GM23338 (cell line): ENCODE results near the gene TTC39A. TPM values are rescaled to one million over a fixed set of nuclear protein-coding genes. Genes with fewer than 3 reads are reported as not detected.

Experiments used
- ATAC-seq: fragments of 200-7000 bp; cut with Tn5 transposase; 3 replicates; pipeline ENCODE4 v1.9.1; 2020
- DNase-seq: peaks from one replicate; pipeline ENCODE4 v3.0.0-alpha.2; 2015; ENCODE audit warnings: low spot score
- H2AFZ ChIP-seq: fragments of 200-600 bp; sonication (generic); 2 replicates; pipeline ENCODE4 v1.8.0; 2016; ENCODE audit warnings: antibody characterized with exemption, mild to moderate bottlenecking, moderate library complexity
- H3F3A ChIP-seq: fragments of 200-600 bp; sonication (generic); replicated peaks from 2 replicates; pipeline ENCODE4 v1.8.0; 2017; ENCODE audit warnings: antibody characterized with exemption, mixed run types, low read depth
- H3K27ac ChIP-seq: fragments of 200-600 bp; sonication (generic); 2 replicates; pipeline ENCODE4 v1.6.1; 2016; ENCODE audit warnings: low read depth
- H3K27me3 ChIP-seq: fragments of 200-600 bp; sonication (generic); 2 replicates; pipeline ENCODE4 v1.8.0; 2016; ENCODE audit warnings: mild to moderate bottlenecking, mixed run types, moderate library complexity; ENCODE audit not compliant: insufficient read depth
- H3K36me3 ChIP-seq: fragments of 200-600 bp; sonication (generic); 2 replicates; pipeline ENCODE4 v1.8.0; 2016; ENCODE audit warnings: mild to moderate bottlenecking; ENCODE audit not compliant: insufficient read depth
- H3K4me1 ChIP-seq: fragments of 200-600 bp; sonication (generic); 2 replicates; pipeline ENCODE4 v1.8.0; 2016; ENCODE audit warnings: mild to moderate bottlenecking, moderate library complexity; ENCODE audit not compliant: insufficient read depth
- H3K4me2 ChIP-seq: fragments of 200-600 bp; sonication (generic); 2 replicates; pipeline ENCODE4 v1.7.1; 2017; ENCODE audit warnings: mixed run types
- H3K4me3 ChIP-seq: fragments of 200-600 bp; sonication (generic); 2 replicates; pipeline ENCODE4 v1.6.1; 2016; ENCODE audit warnings: mixed run types
- H3K79me2 ChIP-seq: fragments of 200-600 bp; sonication (generic); replicated peaks from 2 replicates; pipeline ENCODE4 v1.8.0; 2017; ENCODE audit warnings: mild to moderate bottlenecking; ENCODE audit not compliant: insufficient read depth
- H3K9me2 ChIP-seq: fragments of 200-600 bp; sonication (generic); 2 replicates; pipeline ENCODE4 v1.8.0; 2017; ENCODE audit not compliant: insufficient read depth
- H4K20me1 ChIP-seq: fragments of 200-600 bp; sonication (generic); replicated peaks from 2 replicates; pipeline ENCODE4 v1.8.0; 2017; ENCODE audit warnings: mild to moderate bottlenecking; ENCODE audit not compliant: insufficient read depth
- H3K27ac Mint-ChIP-seq: 2 replicates; pipeline ENCODE4 v1.8.0; 2020; ENCODE audit warnings: inconsistent platforms, mild to moderate bottlenecking, moderate library complexity, mixed read lengths
- H3K27me3 Mint-ChIP-seq: 3 replicates; pipeline ENCODE4 v1.8.0; 2022; ENCODE audit warnings: low read depth, mild to moderate bottlenecking, moderate library complexity, mixed read lengths, inconsistent platforms; ENCODE audit not compliant: insufficient read depth, poor library complexity
- H3K36me3 Mint-ChIP-seq: 3 replicates; pipeline ENCODE4 v1.8.0; 2021; ENCODE audit warnings: low read depth, mild to moderate bottlenecking, inconsistent platforms, moderate library complexity, mixed read lengths
- H3K4me1 Mint-ChIP-seq: 3 replicates; pipeline ENCODE4 v1.8.0; 2020; ENCODE audit warnings: mild to moderate bottlenecking, inconsistent platforms, mixed read lengths
- H3K4me3 Mint-ChIP-seq: 3 replicates; pipeline ENCODE4 v1.8.0; 2021; ENCODE audit warnings: moderate library complexity, mild to moderate bottlenecking, inconsistent platforms, mixed read lengths
- H3K9me3 Mint-ChIP-seq: 3 replicates; pipeline ENCODE4 v1.8.0; 2020; ENCODE audit warnings: moderate library complexity, mild to moderate bottlenecking, inconsistent platforms, mixed read lengths
- CREB1 ChIP-seq: fragments of 250-450 bp; sonication (Bioruptor Pico); IDR thresholded peaks from 2 replicates; pipeline ENCODE4 v1.5.0; 2020; ENCODE audit warnings: low read depth, mild to moderate bottlenecking, moderate library complexity
- EZH2phosphoT487 ChIP-seq: fragments of 200-600 bp; sonication (generic); IDR thresholded peaks from one replicate; pipeline ENCODE4 v1.8.1; 2018; ENCODE audit warnings: antibody characterized with exemption; ENCODE audit not compliant: unreplicated experiment
- NANOG ChIP-seq: IDR thresholded peaks from 2 replicates; pipeline ENCODE4 v1.6.1; 2016; ENCODE audit warnings: antibody characterized with exemption, borderline replicate concordance
- POLR2AphosphoS5 ChIP-seq: IDR thresholded peaks from 2 replicates; pipeline ENCODE4 v1.6.1; 2016; ENCODE audit warnings: antibody characterized with exemption, low read depth
- STAT1 ChIP-seq: IDR thresholded peaks from one replicate; pipeline ENCODE4 v1.6.1; 2016; ENCODE audit warnings: antibody characterized with exemption; ENCODE audit not compliant: unreplicated experiment
- ZNF114 ChIP-seq: fragments of 250-450 bp; sonication (Bioruptor Pico); IDR thresholded peaks from 2 replicates; pipeline ENCODE4 v1.5.0; 2020; ENCODE audit warnings: mild to moderate bottlenecking, moderate library complexity
- ZNF331 ChIP-seq: fragments of 250-450 bp; sonication (Bioruptor Pico); IDR thresholded peaks from 2 replicates; pipeline ENCODE4 v1.5.0; 2020; ENCODE audit warnings: low read depth, mild to moderate bottlenecking, moderate library complexity
- polyA plus RNA-seq: library from polyadenylated mRNA; unstranded; fragments of >200 nt; fragmentation: Nextera tagmentation; extraction: Ambion mirVana; gene quantifications from 2 replicates; pipeline ENCODE4 v1.2.1, GENCODE V29; 2016
- total RNA-seq: library from RNA; depleted of rRNA; stranded (reverse); fragments of >200 nt; shearing (Covaris generic); gene quantifications from 2 replicates; pipeline ENCODE4 v1.2.3, GENCODE V29; 2014
- TF ChIP-seq, protein P1 (sequence below): fragments of 250-450 bp; sonication (Bioruptor Pico); IDR thresholded peaks from 2 replicates; pipeline ENCODE4 v1.5.0; 2020; ENCODE audit warnings: mild to moderate bottlenecking, moderate library complexity
- TF ChIP-seq, protein P2 (sequence below): IDR thresholded peaks from 2 replicates; pipeline ENCODE4 v1.6.1; 2016; ENCODE audit warnings: antibody characterized with exemption

TTC39A gene
- total and polyA plus RNA-seq, 2 experiments from 2014 or later, result 2.3 to 7.1 TPM

DNA sequence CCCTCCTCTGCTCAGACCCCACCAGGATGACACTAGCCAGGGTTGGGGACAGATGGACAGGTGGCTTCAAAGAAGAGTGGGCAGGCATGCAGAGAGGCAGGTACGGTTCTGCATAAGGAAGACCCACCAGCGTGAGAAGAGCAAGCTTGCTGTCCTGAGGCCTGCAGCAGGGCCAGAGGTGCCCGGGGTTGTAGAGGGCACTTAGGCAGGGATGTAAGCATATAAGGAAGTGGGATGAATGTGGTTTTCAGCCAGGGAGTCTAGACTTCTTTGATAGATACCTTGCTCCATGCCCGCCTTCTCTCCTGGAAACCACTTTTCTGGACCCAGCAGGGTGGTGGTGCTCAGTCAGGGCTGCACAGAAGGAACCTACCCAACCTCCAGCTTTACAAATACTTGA, 1.4 kb downstream of the TTC39A start:
- H2AFZ ChIP-seq, result no peak overlapping the region
- H3K27me3 ChIP-seq, result peaks cover 24% of the 10 kb centered on the region
- no peaks in the 10 kb centered on the region for H3K36me3 ChIP-seq
- no peak for DNase-seq
- Mint-ChIP-seq H3K4me3 (peak overlapping the region; percentile 72; the same call in 1 of the 3 replicates), H3K9me3 (no peaks in the 10 kb centered on the region), H3K27ac (no peak overlapping the region), H3K27me3 (peaks cover 15% of the 10 kb centered on the region), H3K4me1 (peaks cover 21% of the 10 kb centered on the region), H3K36me3 (no peaks in the 10 kb centered on the region)
- no peak for ATAC-seq
- no peaks in the 10 kb centered on the region for H3K9me2 ChIP-seq
- no peak overlapping the region for H3K4me2 ChIP-seq
- H3K79me2 ChIP-seq, result no peaks in the 10 kb centered on the region
- H3K4me3 ChIP-seq, result no peak overlapping the region
- H4K20me1 ChIP-seq, result no peaks in the 10 kb centered on the region
- no peak for TF ChIP-seq ZNF114 (CRISPR knock-in tag)
- TF ChIP-seq, protein P1, sequence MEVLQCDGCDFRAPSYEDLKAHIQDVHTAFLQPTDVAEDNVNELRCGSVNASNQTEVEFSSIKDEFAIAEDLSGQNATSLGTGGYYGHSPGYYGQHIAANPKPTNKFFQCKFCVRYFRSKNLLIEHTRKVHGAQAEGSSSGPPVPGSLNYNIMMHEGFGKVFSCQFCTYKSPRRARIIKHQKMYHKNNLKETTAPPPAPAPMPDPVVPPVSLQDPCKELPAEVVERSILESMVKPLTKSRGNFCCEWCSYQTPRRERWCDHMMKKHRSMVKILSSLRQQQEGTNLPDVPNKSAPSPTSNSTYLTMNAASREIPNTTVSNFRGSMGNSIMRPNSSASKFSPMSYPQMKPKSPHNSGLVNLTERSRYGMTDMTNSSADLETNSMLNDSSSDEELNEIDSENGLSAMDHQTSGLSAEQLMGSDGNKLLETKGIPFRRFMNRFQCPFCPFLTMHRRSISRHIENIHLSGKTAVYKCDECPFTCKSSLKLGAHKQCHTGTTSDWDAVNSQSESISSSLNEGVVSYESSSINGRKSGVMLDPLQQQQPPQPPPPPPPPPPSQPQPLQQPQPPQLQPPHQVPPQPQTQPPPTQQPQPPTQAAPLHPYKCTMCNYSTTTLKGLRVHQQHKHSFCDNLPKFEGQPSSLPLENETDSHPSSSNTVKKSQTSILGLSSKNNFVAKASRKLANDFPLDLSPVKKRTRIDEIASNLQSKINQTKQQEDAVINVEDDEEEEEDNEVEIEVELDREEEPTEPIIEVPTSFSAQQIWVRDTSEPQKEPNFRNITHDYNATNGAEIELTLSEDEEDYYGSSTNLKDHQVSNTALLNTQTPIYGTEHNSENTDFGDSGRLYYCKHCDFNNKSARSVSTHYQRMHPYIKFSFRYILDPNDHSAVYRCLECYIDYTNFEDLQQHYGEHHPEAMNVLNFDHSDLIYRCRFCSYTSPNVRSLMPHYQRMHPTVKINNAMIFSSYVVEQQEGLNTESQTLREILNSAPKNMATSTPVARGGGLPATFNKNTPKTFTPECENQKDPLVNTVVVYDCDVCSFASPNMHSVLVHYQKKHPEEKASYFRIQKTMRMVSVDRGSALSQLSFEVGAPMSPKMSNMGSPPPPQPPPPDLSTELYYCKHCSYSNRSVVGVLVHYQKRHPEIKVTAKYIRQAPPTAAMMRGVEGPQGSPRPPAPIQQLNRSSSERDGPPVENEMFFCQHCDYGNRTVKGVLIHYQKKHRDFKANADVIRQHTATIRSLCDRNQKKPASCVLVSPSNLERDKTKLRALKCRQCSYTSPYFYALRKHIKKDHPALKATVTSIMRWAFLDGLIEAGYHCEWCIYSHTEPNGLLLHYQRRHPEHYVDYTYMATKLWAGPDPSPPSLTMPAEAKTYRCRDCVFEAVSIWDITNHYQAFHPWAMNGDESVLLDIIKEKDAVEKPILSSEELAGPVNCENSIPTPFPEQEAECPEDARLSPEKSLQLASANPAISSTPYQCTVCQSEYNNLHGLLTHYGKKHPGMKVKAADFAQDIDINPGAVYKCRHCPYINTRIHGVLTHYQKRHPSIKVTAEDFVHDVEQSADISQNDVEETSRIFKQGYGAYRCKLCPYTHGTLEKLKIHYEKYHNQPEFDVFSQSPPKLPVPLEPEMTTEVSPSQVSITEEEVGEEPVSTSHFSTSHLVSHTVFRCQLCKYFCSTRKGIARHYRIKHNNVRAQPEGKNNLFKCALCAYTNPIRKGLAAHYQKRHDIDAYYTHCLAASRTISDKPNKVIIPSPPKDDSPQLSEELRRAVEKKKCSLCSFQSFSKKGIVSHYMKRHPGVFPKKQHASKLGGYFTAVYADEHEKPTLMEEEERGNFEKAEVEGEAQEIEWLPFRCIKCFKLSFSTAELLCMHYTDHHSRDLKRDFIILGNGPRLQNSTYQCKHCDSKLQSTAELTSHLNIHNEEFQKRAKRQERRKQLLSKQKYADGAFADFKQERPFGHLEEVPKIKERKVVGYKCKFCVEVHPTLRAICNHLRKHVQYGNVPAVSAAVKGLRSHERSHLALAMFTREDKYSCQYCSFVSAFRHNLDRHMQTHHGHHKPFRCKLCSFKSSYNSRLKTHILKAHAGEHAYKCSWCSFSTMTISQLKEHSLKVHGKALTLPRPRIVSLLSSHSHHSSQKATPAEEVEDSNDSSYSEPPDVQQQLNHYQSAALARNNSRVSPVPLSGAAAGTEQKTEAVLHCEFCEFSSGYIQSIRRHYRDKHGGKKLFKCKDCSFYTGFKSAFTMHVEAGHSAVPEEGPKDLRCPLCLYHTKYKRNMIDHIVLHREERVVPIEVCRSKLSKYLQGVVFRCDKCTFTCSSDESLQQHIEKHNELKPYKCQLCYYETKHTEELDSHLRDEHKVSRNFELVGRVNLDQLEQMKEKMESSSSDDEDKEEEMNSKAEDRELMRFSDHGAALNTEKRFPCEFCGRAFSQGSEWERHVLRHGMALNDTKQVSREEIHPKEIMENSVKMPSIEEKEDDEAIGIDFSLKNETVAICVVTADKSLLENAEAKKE (CRISPR knock-in tag), result no peak
- no peaks in the 10 kb centered on the region for H3F3A ChIP-seq
- no peak overlapping the region for H3K27ac ChIP-seq
- H3K4me1 ChIP-seq, result peaks cover 24% of the 10 kb centered on the region; the same call in 1 of the 2 replicates

DNA sequence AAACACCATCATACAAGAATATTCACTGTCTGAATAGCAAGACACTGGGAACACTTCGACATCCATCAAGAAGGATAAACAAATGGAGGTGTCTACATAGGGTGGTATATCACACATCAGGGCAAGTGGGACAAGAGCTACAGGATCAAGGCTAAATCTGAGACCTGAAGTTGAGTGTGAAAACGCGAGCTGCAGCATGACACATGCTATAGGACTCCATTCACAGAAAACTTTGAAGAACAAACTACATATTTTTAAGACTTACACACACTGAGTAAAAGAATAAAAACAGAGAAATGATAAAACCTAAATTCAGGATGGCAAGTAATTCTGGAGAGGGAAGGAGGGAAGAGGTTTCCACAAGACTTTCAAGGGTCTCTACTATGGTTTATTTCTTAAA, 2.1 kb downstream of the TTC39A start:
- Histone ChIP-seq H3K27me3 (peaks cover 24% of the 10 kb centered on the region), H2AFZ (no peak overlapping the region), H3K4me3 (no peak overlapping the region), H3K4me2 (no peak overlapping the region), H3K36me3 (no peaks in the 10 kb centered on the region), H3K27ac (no peak overlapping the region), H3K4me1 (peaks cover 24% of the 10 kb centered on the region; the same call in 1 of the 2 replicates), H3K9me2 (no peaks in the 10 kb centered on the region), H3F3A (no peaks in the 10 kb centered on the region), H4K20me1 (no peaks in the 10 kb centered on the region), H3K79me2 (no peaks in the 10 kb centered on the region)
- no peak overlapping the region for H3K27ac Mint-ChIP-seq
- peaks cover 15% of the 10 kb centered on the region for H3K27me3 Mint-ChIP-seq
- TF ChIP-seq CREB1 (CRISPR knock-in tag), result no peak
- no peak for TF ChIP-seq POLR2AphosphoS5
- TF ChIP-seq NANOG, result no peak
- TF ChIP-seq STAT1, result no peak
- TF ChIP-seq, protein P2, sequence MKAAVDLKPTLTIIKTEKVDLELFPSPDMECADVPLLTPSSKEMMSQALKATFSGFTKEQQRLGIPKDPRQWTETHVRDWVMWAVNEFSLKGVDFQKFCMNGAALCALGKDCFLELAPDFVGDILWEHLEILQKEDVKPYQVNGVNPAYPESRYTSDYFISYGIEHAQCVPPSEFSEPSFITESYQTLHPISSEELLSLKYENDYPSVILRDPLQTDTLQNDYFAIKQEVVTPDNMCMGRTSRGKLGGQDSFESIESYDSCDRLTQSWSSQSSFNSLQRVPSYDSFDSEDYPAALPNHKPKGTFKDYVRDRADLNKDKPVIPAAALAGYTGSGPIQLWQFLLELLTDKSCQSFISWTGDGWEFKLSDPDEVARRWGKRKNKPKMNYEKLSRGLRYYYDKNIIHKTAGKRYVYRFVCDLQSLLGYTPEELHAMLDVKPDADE, result no peak
- no peak for TF ChIP-seq ZNF331 (CRISPR knock-in tag)
- TF ChIP-seq EZH2phosphoT487, result no peak
- no peak for ATAC-seq
- DNase-seq, result no peak
- H3K9me3 Mint-ChIP-seq, result no peaks in the 10 kb centered on the region
- H3K4me3 Mint-ChIP-seq, result no peak overlapping the region
- H3K4me1 Mint-ChIP-seq, result peaks cover 21% of the 10 kb centered on the region
- H3K36me3 Mint-ChIP-seq, result no peaks in the 10 kb centered on the region; the same call in 2 of the 3 replicates
